Tongue (tissue), 2 donors: ENCODE measurements around the gene COMMD9. TPM values are rescaled to one million over a fixed set of nuclear protein-coding genes. Genes with fewer than 3 reads are reported as not detected.

Source experiments
- DNase-seq: peaks from one replicate; pipeline ENCODE4 v3.0.0-alpha.2; 2015
- total RNA-seq: library from RNA; depleted of rRNA; stranded (reverse); fragments of >200 nt; gene quantifications from one replicate; pipeline ENCODE4 v1.2.3, GENCODE V29; 2014

Gene COMMD9
- total RNA-seq, 1 donor from 2014 or later: 26.7 TPM

- no peak for DNase-seq
Measured at GRCh38 chr11:36257351-36257750, 31.9 kb downstream of the COMMD9 start.

GRCh38 chr11:36254713-36255112 lies 34.5 kb downstream of the COMMD9 start:
- DNase-seq: no peak

- peak; percentile 95 for DNase-seq
Measured at GRCh38 chr11:36253238-36253637, 36.0 kb downstream of the COMMD9 start.

GRCh38 chr11:36251823-36252222 lies 37.4 kb downstream of the COMMD9 start:
- no peak for DNase-seq

GRCh38 chr11:36249246-36249645 lies 40.0 kb downstream of the COMMD9 start:
- DNase-seq: no peak

- DNase-seq: no peak
Measured at GRCh38 chr11:36248436-36248835, 40.8 kb downstream of the COMMD9 start.

GRCh38 chr11:36247493-36247892 lies 41.7 kb downstream of the COMMD9 start:
- no peak for DNase-seq

GRCh38 chr11:36243641-36244040 lies 45.6 kb downstream of the COMMD9 start:
- peak; percentile 58 for DNase-seq

GRCh38 chr11:36241497-36241896 lies 47.7 kb downstream of the COMMD9 start:
- DNase-seq: no peak

- no peak for DNase-seq
Measured at GRCh38 chr11:36240801-36241200, 48.4 kb downstream of the COMMD9 start.

GRCh38 chr11:36240173-36240572 lies 49.1 kb downstream of the COMMD9 start:
- DNase-seq: no peak

GRCh38 chr11:36239636-36240035 lies 49.6 kb downstream of the COMMD9 start:
- DNase-seq: no peak

GRCh38 chr11:36238881-36239280 lies 50.3 kb downstream of the COMMD9 start:
- no peak for DNase-seq

- no peak for DNase-seq
Measured at GRCh38 chr11:36238036-36238631, 51.1 kb downstream of the COMMD9 start.

- no peak for DNase-seq
Measured at GRCh38 chr11:36237391-36237790, 51.8 kb downstream of the COMMD9 start.

GRCh38 chr11:36235750-36236149 lies 53.5 kb downstream of the COMMD9 start:
- no peak for DNase-seq

GRCh38 chr11:36234825-36235224 lies 54.4 kb downstream of the COMMD9 start:
- DNase-seq: no peak

- peak; percentile 48 for DNase-seq
Measured at GRCh38 chr11:36233204-36233603, 56.0 kb downstream of the COMMD9 start.

- no peak for DNase-seq
Measured at GRCh38 chr11:36230779-36231699, 58.2 kb downstream of the COMMD9 start.

- DNase-seq: no peak
Measured at GRCh38 chr11:36229091-36229705, 60.0 kb downstream of the COMMD9 start.

GRCh38 chr11:36228689-36229088 lies 60.5 kb downstream of the COMMD9 start:
- DNase-seq: no peak

- no peak for DNase-seq
Measured at GRCh38 chr11:36227044-36227443, 62.2 kb downstream of the COMMD9 start.

GRCh38 chr11:36224209-36224882 lies 64.9 kb downstream of the COMMD9 start:
- DNase-seq: no peak
